GM12872 (cell line): ENCODE data around the gene FUT1.

ENCODE experiments used
- CTCF ChIP-seq: IDR thresholded peaks from 3 replicates; pipeline ENCODE4 v1.5.1; 2011; ENCODE audit warnings: low read depth, mild to moderate bottlenecking, low read length, moderate library complexity; ENCODE audit not compliant: insufficient read depth

Gene FUT1

GRCh38 chr19:48731452-48731851 lies 21.0 kb downstream of the FUT1 start:
- no peak for TF ChIP-seq CTCF

GRCh38 chr19:48728911-48729664 lies 23.4 kb downstream of the FUT1 start:
- TF ChIP-seq CTCF = no peak

- TF ChIP-seq CTCF = no peak
These were observed 25.9 kb downstream of the FUT1 start for GRCh38 chr19:48726556-48726955.

GRCh38 chr19:48724796-48725753 lies 27.4 kb downstream of the FUT1 start:
- TF ChIP-seq CTCF = no peak

- no peak for TF ChIP-seq CTCF
These were observed 30.2 kb downstream of the FUT1 start for GRCh38 chr19:48722196-48722708.

GRCh38 chr19:48720613-48721296 lies 31.7 kb downstream of the FUT1 start:
- no peak for TF ChIP-seq CTCF

GRCh38 chr19:48720251-48720612 lies 32.2 kb downstream of the FUT1 start:
- TF ChIP-seq CTCF = no peak
